NCI-H1092 treated with DMSO at 0.1 percent for 48 hours (cell line): ENCODE results near the gene CYTH4.
"Not testable (repeated sequence)": the region's sequence is repeated elsewhere in the genome, so short reads cannot be mapped to it uniquely, and the experiment has no call there.

Experiments used
- DNase-seq: peaks from one replicate; lab custom pipeline; 2025; lab: John Stamatoyannopoulos, UW

The CYTH4 gene

DNA sequence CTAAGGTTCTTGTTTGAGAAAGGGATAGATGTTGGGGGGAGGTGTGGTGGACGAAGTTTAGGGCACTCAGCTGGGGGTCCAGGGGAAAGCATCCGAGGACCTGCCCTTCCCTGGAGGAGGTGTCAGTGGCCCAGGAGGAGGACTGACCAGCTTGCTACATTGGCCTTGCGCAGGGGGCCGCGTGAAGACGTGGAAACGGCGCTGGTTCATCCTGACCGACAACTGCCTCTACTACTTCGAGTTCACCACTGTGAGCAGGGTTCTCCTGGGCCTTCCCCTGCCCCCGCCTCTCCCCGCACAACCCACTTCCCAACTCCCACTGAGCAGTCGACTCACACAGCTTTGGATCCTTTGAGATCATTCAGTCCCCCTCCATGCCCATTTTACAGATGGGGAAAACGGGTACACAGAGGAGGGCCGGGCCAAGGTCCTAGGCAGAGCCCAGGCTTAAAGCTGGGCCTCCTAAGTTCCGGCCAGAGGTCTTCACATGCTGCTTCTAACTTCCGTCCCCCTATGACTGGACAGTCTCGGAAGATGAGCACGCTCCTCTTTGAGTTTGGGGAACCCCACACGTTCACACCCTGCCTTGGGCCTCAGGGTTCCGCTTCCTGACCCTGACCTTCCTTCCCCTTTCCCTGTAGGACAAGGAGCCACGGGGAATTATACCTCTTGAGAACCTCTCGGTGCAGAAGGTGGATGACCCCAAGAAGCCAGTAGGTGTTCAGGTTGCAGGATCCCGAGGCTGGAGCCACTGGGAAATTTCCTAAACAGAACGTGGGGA lies 28.7 kb downstream of the CYTH4 start:
- no peak for DNase-seq

GRCh38 chr22:37311761-37312312 lies 29.5 kb downstream of the CYTH4 start:
- no peak for DNase-seq

DNA sequence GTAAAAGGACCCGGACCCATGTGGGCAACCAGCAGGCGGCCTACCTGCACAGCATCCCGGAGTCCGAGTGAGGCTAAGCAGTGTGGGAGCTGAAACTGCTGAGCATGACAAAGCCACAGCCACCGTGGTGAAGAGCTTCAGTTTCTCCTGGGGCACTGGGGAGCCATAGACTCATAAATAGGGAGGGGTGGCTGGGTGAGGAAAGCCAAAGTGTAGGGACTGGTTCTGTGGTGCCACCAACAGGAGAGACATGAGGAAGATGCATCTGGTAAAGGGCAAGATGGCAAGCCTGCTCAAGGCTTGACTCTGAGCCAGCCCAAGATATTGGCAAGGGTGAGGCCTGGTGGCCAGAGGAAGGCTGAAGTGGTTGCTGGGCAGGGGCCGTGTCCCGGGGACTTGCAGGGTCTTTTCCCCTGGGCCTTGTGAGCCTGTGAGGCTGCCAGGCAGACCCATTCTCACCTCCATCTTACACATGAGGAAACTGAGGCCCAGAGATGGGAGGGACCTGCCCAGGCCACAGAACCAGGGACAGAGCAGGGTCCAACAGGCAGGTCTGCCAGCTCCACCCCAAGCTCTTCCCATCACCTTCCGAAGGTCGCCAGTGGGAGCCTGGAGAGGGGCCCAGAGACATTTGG lies 30.4 kb downstream of the CYTH4 start:
- DNase-seq: no peak

- no peak for DNase-seq
Observed at GRCh38 chr22:37313376-37314314, 31.3 kb downstream of the CYTH4 start.

DNA sequence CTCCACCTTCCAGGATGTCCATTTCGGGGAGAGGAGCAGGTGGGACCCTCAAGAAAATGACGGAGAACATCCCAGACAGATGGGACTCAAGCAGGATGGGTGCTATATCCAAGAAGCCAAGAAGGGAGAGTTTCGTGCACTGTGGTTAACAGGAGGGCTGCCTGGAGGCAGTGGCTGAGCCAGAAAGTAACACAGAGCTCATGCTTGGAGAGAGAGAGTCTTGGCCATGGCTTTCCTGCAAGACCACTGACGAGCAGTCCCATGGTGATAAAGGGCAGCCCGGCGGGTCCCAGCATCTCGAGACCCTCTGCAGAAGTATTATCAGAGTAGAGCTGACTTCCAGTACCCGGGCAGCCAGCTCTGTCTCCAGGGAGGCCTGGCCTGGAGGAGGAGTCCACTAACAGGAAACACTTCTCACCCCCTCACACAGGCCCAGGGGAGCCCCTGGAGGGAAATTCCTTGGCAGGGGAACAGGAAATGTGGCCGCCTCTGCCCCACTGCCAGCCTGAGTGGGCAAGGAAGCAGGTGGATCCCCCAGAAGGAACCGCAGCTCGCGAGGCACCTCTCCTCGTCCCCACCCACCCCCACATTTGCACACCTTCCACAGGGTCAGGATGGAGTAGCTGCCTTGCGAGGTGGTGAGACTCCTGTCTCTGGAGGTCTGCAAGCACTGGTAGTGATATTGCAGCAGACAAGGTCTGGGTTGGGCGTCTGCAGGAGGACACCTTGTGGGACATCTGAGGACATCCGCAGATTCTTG lies 32.2 kb downstream of the CYTH4 start:
- DNase-seq: no peak

DNA sequence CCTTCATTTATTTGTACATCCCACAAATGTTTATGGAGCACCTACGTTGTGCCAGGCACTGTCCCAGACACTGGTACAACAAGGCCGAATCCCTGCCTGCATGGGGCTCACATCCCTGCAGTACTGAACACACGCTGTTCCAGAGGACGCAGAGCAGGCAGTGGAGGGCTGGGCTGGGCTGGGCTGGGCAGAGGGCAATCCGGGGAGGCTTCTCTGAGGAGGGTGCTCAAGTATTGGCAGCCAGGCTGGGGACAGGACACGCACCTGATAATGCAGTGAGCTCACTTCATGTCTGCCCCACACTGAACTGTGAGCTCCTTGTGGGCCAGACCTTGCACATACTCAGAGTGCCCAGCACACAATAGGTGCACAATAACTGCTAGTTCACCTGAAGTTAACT lies 34.1 kb downstream of the CYTH4 start:
- DNase-seq: no peak

GRCh38 chr22:37316875-37317371 lies 34.6 kb downstream of the CYTH4 start:
- DNase-seq: peak; percentile 68

- DNase-seq: no peak
Observed at GRCh38 chr22:37317698-37318210, 35.4 kb downstream of the CYTH4 start.

GRCh38 chr22:37318364-37319109 lies 36.2 kb downstream of the CYTH4 start:
- no peak for DNase-seq

GRCh38 chr22:37319469-37319868 lies 37.2 kb downstream of the CYTH4 start:
- no peak for DNase-seq

- DNase-seq: peak; percentile 23
Observed at GRCh38 chr22:37320726-37321677, 38.7 kb downstream of the CYTH4 start.

DNA sequence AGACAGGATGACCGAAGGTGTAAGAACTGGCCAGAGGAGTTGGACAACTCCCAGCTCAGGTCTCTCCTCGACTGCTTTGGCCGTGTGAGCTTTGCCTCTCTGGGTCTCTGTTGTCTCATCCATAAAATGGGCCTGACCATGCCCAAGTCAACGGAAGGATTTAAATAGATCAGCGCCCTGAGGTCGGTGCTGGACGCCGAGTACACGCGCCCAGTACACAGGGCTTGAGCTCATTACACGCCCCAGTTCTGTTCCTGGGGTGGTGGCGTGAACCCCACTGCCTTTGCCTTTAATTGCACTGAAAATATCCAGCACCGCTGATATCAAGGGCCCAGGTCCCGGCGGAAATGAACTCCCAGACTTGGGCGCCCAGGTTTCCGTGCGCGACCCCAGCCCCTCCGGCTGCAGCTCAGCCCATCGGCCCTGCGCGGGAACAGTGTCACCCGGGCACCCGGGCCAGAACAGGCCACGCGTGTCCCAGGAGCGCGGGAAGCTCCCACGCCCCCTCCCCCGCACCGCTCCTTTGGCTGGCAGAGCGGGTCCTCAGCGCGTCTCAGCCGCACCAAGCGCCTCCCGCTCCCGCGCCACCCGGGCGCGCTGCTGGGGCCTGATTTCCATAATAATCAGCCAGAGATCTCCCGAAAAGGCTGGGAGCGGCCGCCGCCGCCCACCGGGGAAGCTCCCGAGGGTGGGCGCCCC lies 42.2 kb downstream of the CYTH4 start:
- no peak for DNase-seq

DNA sequence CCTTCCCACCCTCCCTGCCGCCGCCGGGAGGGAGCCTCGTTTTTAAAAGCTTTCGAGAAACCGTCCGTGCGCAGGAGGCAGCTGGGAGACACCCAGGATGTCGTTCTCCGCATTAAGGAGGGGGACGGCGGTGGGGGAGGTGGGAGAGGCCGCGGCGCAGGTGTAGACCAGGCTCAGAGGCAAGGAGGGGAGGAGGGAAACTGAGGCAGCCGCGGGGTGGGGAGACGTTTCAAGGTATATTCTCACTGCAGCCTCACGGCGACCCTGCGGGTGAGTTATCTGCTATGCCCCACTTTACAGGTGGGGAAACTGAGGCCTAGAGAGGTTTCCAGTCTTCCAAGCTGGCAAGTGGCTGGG lies 42.7 kb downstream of the CYTH4 start:
- no peak for DNase-seq

GRCh38 chr22:37326726-37327125 lies 44.4 kb downstream of the CYTH4 start:
- DNase-seq: no peak

GRCh38 chr22:37328017-37328416 lies 45.7 kb downstream of the CYTH4 start:
- no peak for DNase-seq

GRCh38 chr22:37328538-37329237 lies 46.4 kb downstream of the CYTH4 start:
- not testable (repeated sequence) for DNase-seq

DNA sequence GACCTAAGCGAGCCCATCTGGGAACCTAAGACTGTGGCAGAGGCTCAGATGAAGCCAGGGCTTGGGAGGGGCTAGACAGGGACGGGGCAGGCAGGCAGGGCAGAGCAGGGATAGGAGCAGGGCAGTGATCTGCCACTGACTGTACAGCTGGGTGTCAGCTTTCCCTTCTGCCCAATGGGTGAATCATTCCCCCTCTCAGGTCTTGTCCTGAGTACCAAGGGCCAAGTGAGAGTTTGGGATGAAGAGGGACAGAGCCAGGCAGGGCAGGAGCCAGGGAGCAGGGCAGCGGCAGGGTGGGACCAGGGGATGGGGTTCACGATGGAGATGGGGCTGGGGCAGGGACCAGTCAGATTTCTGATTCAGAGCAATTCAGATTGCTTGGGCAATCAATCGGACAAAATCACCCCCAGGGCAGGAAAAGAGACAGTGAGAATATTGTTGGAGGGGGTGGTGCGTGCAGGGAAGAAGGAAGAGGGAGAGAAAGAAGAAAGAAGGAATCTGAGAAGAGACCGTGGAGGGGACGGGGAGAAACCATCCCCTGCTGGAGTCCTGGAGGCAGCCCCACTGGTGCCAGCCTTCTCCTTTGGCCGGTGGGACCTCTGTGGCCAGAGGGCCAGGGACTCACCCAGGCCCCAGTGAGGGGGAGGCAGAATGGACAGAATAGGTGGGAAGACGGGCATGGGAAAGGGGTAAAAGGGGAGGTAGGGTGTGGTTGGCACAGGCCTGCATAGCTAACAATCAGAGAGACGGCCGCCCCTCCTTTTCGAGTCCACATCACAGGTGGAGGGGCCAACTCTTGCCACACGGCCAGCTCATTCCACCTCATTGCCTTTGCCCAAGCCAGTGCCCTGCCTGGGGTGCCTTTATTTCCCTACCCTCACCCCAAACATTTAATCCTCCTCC lies 47.2 kb downstream of the CYTH4 start:
- no peak for DNase-seq
